ENCODE results near the gene WIPF2. TPM values are rescaled to one million over a fixed set of nuclear protein-coding genes. Genes with fewer than 3 reads are reported as not detected.

Gene WIPF2
- total and polyA plus RNA-seq, 2 of the 8 experiments (the other 6 are each of a cell fraction or from before 2014, with no cell fraction given) = 6.9 to 25.3 TPM

DNA sequence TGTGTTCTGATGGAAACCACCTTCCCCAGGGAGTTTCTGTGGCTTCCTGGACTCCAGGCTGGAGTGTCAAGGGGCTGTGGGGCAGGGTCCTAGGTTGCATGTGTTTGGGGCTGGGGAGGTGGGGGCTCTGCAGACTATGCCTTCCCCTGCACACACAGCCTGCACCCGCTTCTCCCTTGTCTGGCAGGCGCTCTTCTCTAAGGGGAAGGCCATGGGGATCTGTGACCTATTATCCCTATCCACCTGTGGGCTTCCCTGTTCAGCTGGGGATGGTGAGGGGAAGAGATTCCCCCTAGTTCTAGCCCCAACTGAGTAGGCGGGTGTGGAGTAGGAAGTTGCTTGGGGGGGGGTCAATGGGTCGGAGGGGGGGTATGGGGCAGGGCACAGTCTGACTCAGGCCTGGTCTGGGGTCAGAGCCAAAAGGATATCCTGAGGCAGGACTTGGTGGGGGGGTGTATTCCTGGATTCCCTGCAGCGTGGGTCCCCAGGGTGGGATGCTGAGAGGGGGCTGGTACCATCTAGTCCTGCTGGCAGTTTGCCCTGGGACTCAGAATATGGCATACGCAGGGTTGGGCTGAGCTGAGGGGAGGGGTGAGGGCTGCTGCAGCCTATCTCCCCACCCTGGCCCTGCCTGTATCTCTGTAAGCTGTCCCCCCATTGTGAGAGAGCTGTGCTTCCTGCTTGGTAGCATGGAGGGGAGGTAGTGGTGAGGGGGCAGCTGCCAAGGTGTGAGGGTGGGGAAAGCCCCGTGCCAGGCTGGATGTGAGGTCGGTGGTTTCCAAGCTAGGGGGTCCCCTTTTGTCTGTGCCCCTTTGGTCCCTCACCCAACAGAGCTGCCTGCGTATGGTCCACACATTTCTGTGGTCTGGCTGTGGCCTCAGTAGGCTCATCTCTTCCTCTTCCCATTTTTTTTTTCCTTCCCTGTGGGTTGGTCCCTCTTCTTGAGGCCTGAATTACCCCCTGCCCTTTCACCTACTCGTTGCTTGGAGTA lies 104.6 kb downstream of the WIPF2 start:
- Histone ChIP-seq H2BK20ac (ENCODE audit: low read length) (no peak overlapping the region), H3K4me1 (replicated peaks in 1 of 4; ENCODE audit: control insufficient read depth in 3 of 4, insufficient read depth in 4 of 4, low read length in 3 of 4) (peaks cover 0 to 22% (median 15%) of the 10 kb centered on the region in 4 experiments; a peak in 6 of 7 replicates), H3K9ac (replicated peaks in 1 of 4; ENCODE audit: extremely low read depth in 1 of 4, low read depth in 3 of 4, low read length in 3 of 4) (no peak overlapping the region), H2BK15ac (ENCODE audit: low read length) (no peak overlapping the region), H3K9me3 (ENCODE audit: insufficient read depth in 2 of 2, low read depth in 1 of 2, low read length in 1 of 2) (no peaks in the 10 kb centered on the region), H3K27me3 (replicated peaks in 1 of 4; ENCODE audit: control insufficient read depth in 3 of 4, extremely low read depth in 1 of 4, insufficient read depth in 3 of 4, low read length in 3 of 4) (peaks cover 0 to 11% (median 5%) of the 10 kb centered on the region in 4 experiments; a peak in 5 of 7 replicates), H3K4me2 (ENCODE audit: insufficient read depth in 1 of 2, low read depth in 2 of 2, low read length in 2 of 2) (no peak overlapping the region), H2AK5ac (ENCODE audit: low read depth, low read length) (0 out of 2 replicates have a peak overlapping the region, but pooled peaks have one; percentile 65), H3K23me2 (ENCODE audit: low read depth, low read length) (peaks cover 3% of the 10 kb centered on the region; the same call in 1 of the 2 replicates), H4K91ac (replicated peaks; ENCODE audit: insufficient read length, low read length) (no peak overlapping the region), H3K79me1 (ENCODE audit: low read depth, low read length) (peaks cover 19% of the 10 kb centered on the region), H3K27ac (ENCODE audit: low read depth, low read length) (no peak overlapping the region), H3K79me2 (ENCODE audit: control insufficient read depth in 1 of 2, insufficient read depth in 2 of 2, low read length in 2 of 2) (peaks cover 0 to 27% of the 10 kb centered on the region in 2 experiments; a peak in 2 of 4 replicates), H3K56ac (replicated peaks; ENCODE audit: insufficient read length, low read depth, low read length) (no peak overlapping the region), H2AFZ (ENCODE audit: low read length) (no peak overlapping the region), H3K14ac (ENCODE audit: insufficient read length) (no peak overlapping the region), H3K23ac (ENCODE audit: insufficient read length) (no peak overlapping the region), H3K18ac (ENCODE audit: extremely low read depth, low read length) (no peak overlapping the region; the same call in 1 of the 2 replicates), H3K36me3 (ENCODE audit: control insufficient read depth in 2 of 4, insufficient read depth in 4 of 4, low read length in 3 of 4) (no peaks in the 10 kb centered on the region), H2BK12ac (ENCODE audit: low read depth, low read length) (no peak overlapping the region), H2BK120ac (replicated peaks; ENCODE audit: low read depth, low read length) (no peak overlapping the region), H3K4ac (replicated peaks; ENCODE audit: insufficient read length, low read depth, low read length) (no peak overlapping the region), H4K20me1 (replicated peaks in 1 of 2; ENCODE audit: control insufficient read depth in 1 of 2, insufficient read depth in 2 of 2, low read length in 2 of 2) (peaks cover 20 to 37% of the 10 kb centered on the region in 2 experiments), H4K8ac (ENCODE audit: extremely low read depth, insufficient read depth, low read length) (peak overlapping the region; percentile 48), H4K5ac (ENCODE audit: insufficient read length, low read depth, low read length) (no peak overlapping the region), H2BK5ac (ENCODE audit: low read depth, low read length) (no peak overlapping the region), H3K4me3 (ENCODE audit: extremely low read depth in 1 of 4, insufficient read depth in 2 of 4, low read depth in 3 of 4, low read length in 4 of 4) (no peak overlapping the region)
- no peak for FAIRE-seq
- CTCF ChIA-PET (ENCODE audit: partially characterized antibody) = interaction anchor here (0.6 to 39.2 kb wide), 4 partner anchors 17 to 718 kb away, joined by 3 to 1198 read pairs (median 4); partner anchors contain the start of gene GJD3
- POLR2A ChIA-PET (ENCODE audit: partially characterized antibody) = interaction anchor here (0.7 to 30.6 kb wide), 4 partner anchors 8 to 28 kb away, joined by 3 to 540 read pairs (median 6); partner anchors contain the start of genes CDC6 and RARA
- 85% methylated on average over 8 of the region's 10 CpGs; no CpG with 5 or more reads in 1 of the 2 experiments for WGBS, 2 experiments (ENCODE audit: extremely low coverage in 1 of 2, insufficient coverage in 1 of 2, insufficient read length in 1 of 2, insufficient replicate concordance in 2 of 2, low coverage in 1 of 2, low lambda C conversion rate in 2 of 2, missing lambda C conversion rate in 1 of 2)
- DNase-seq (ENCODE audit: low read depth in 1 of 2, low spot score in 2 of 2) = no peak
- TF ChIP-seq BCL11A (IDR thresholded peaks at IDR 0.05; ENCODE audit: low read depth in 2 of 2, low read length in 2 of 2) (no peak), KDM5A (IDR thresholded peaks at IDR 0.05; ENCODE audit: low read length) (no peak), SIRT6 (IDR thresholded peaks at IDR 0.05; ENCODE audit: low read length) (no peak), CHD1 (IDR thresholded peaks at IDR 0.05; ENCODE audit: low read depth, low read length) (no peak), SP1 (IDR thresholded peaks at IDR 0.05; ENCODE audit: low read depth, low read length) (no peak)
